A549 treated with AZD9567 at 1 μM for 4 hours (cell line): ENCODE measurements around the gene ZMAT5. TPM values are rescaled to one million over a fixed set of nuclear protein-coding genes. Genes with fewer than 3 reads are reported as not detected.

ENCODE experiments used
- total RNA-seq: library from RNA; stranded (reverse); fragments of 200-300 nt; extraction: Qiagen RNA extraction; gene quantifications from 5 replicates; pipeline ENCODE4 v1.2.3, GENCODE V29; 2022; ENCODE audit not compliant: insufficient read depth

Gene ZMAT5
- total RNA-seq, result 10.3 to 20.1 TPM (median 18.3 TPM) in 5 replicates

GRCh38 chr22:29766632-29767170 lies at the start of gene ZMAT5:
Gene ZMAT5 (minus strand): TSS chr22:29767007. CDS start chr22:29748544, 18,463 bp downstream.

GRCh38 chr22:29767171-29768051 lies 604 bp upstream of the ZMAT5 start, which contains the start of gene UQCR10:
Gene UQCR10 (plus strand): TSS chr22:29767369. CDS start chr22:29767399, 30 bp downstream.

GRCh38 chr22:29719899-29720645 lies 46.7 kb downstream of the ZMAT5 start, which contains the start of gene CABP7:
Gene CABP7 (plus strand): TSS chr22:29720003. CDS start chr22:29720425, 422 bp downstream.

Other genes starting within 250 kb of the ZMAT5 start
- gene THOC5, start 213.2 kb downstream of the ZMAT5 start, total RNA-seq, result 28.5 to 40.0 TPM (median 30.4 TPM) in 5 replicates
- gene NIPSNAP1, start 185.9 kb downstream of the ZMAT5 start, total RNA-seq, result 58.4 to 63.5 TPM (median 63.3 TPM) in 5 replicates
- gene NF2, start 163.4 kb downstream of the ZMAT5 start, total RNA-seq, result 10.2 to 14.5 TPM (median 11.8 TPM) in 5 replicates
- 0.13 to 0.22 TPM (median 0.20 TPM) in 4 of 5 replicates, not detected in the other for gene CABP7, start 47.0 kb downstream of the ZMAT5 start, total RNA-seq
- 88.9 to 120 TPM (median 114 TPM) in 5 replicates for gene UQCR10, start 362 bp upstream of the ZMAT5 start, total RNA-seq
- gene ASCC2, start 71.3 kb upstream of the ZMAT5 start, total RNA-seq, result 26.3 to 33.7 TPM (median 29.0 TPM) in 5 replicates
- 6.3 to 9.4 TPM (median 9.0 TPM) in 5 replicates for gene MTMR3, start 116.2 kb upstream of the ZMAT5 start, total RNA-seq